Kidney (tissue), 14 donors: ENCODE data around the gene CACNB1. TPM values are rescaled to one million over a fixed set of nuclear protein-coding genes. Genes with fewer than 3 reads are reported as not detected.
"Not testable (repeated sequence)": the region's sequence is repeated elsewhere in the genome, so short reads cannot be mapped to it uniquely, and the experiment has no call there.

Source experiments
- DNase-seq, 5 donors: peaks; one replicate each; pipeline ENCODE4 v3.0.0-alpha.2; 2013 to 2020
- FAIRE-seq: peaks from 2 replicates; lab custom pipeline; 2012; peaks lifted over from hg19 to GRCh38; lab: Jason Lieb, UNC
- H3K27ac ChIP-seq, 2 donors: one replicate each; pipeline ENCODE4 v1.7.0; 2013; ENCODE audit warnings: low read depth in 2 of 2, low read length in 2 of 2, inconsistent platforms in 1 of 2
- H3K27me3 ChIP-seq: one replicate; pipeline ENCODE4 v1.7.1; 2013; ENCODE audit warnings: low read length, inconsistent platforms; ENCODE audit not compliant: control insufficient read depth, insufficient read depth
- H3K36me3 ChIP-seq, 3 donors: one replicate each; pipeline versions ENCODE4 v1.7.0 to v1.7.1; 2013; ENCODE audit warnings: low read length in 3 of 3, control low read depth in 1 of 3, inconsistent platforms in 1 of 3; ENCODE audit not compliant: insufficient read depth in 3 of 3, control insufficient read depth in 2 of 3
- H3K4me1 ChIP-seq, 3 donors: one replicate each; pipeline versions ENCODE4 v1.7.0 to v1.7.1; 2013; ENCODE audit warnings: low read length in 3 of 3, inconsistent platforms in 1 of 3, low read depth in 1 of 3; ENCODE audit not compliant: control insufficient read depth in 2 of 3, insufficient read depth in 2 of 3
- H3K4me3 ChIP-seq, 3 donors: one replicate each; pipeline versions ENCODE4 v1.7.0 to v1.8.1; 2013; ENCODE audit warnings: low read length in 3 of 3, control low read depth in 1 of 3, inconsistent platforms in 1 of 3
- H3K9ac ChIP-seq, 3 donors: one replicate each; pipeline versions ENCODE4 v1.7.0 to v1.7.1; 2013; ENCODE audit warnings: low read length in 3 of 3, control low read depth in 1 of 3, inconsistent platforms in 1 of 3
- H3K9me3 ChIP-seq, 3 donors: one replicate each; pipeline versions ENCODE4 v1.7.0 to v1.7.1; 2013; ENCODE audit warnings: low read length in 3 of 3, control low read depth in 1 of 3, inconsistent platforms in 1 of 3; ENCODE audit not compliant: control insufficient read depth in 2 of 3, insufficient read depth in 1 of 3
- intact Hi-C: fragments of 100-400 bp; cut with DNase I; formaldehyde crosslinking; loops from one replicate; pipeline ENCODE4 v1.11.1; 2022
- polyA plus RNA-seq: library from polyadenylated mRNA; stranded (reverse); fragments of 350-450 nt; fragmentation: Illumina TruSeq; extraction: RNeasy Lipid Tissue Mini Kit (QIAGEN cat#74804); gene quantifications from one replicate; pipeline ENCODE4 v1.2.3, GENCODE V29; 2014; ENCODE audit warnings: low read depth, low replicate concordance; ENCODE audit not compliant: insufficient read depth
- total RNA-seq: library from RNA; stranded (reverse); fragmentation: NEBNext Ultra II Directional; extraction: Animal tissue kit (Norgen Biotek cat#: 25700); gene quantifications from one replicate; pipeline ENCODE4 v1.2.1, GENCODE V29; 2021
- TF ChIP-seq, protein P1 (sequence below): IDR thresholded peaks from 3 replicates; pipeline ENCODE4 v1.5.1; 2012; ENCODE audit warnings: mild to moderate bottlenecking, moderate library complexity, borderline replicate concordance; ENCODE audit not compliant: insufficient read depth; ENCODE audit errors: extremely low read depth
- donor health status: control.
- donor health status: control.
- donor health status: control.
- donor health status: control.
- donor health status: control.
- donor health status: DM: yes; HTN: yes; CAD: no.
- donor health status: Normal renal cell carcinoma (clear cell type).

The CACNB1 gene
- total and polyA plus RNA-seq, 2 donors from 2014 or later, result 1.4 to 9.9 TPM

DNA sequence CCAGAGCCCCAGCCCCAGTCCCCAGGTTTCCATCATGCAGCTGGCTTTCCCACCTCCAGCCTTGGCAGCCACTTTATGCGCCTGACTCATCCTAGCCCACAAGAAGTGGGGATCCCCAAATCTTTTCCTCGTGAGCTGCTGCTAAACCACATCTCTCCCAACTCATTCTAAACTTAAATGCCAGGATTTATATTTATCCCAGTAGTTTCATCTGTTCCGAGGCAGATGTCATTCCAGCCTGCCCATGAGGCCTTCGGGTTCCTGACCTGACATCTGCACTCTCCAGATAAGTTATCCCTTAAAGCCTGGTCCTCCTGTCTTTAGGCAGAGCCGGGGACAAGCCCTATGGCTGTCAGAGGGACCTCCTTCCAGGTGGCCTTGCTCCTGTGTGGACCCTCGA is 62.6 kb downstream of the CACNB1 start:
- no peaks in the 10 kb centered on the region for H3K9me3 ChIP-seq
- DNase-seq, result no peak
- no peak overlapping the region for H3K9ac ChIP-seq
- H3K27ac ChIP-seq, result no peak overlapping the region
- intact Hi-C loops, result no loop called here
- TF ChIP-seq, protein P1, sequence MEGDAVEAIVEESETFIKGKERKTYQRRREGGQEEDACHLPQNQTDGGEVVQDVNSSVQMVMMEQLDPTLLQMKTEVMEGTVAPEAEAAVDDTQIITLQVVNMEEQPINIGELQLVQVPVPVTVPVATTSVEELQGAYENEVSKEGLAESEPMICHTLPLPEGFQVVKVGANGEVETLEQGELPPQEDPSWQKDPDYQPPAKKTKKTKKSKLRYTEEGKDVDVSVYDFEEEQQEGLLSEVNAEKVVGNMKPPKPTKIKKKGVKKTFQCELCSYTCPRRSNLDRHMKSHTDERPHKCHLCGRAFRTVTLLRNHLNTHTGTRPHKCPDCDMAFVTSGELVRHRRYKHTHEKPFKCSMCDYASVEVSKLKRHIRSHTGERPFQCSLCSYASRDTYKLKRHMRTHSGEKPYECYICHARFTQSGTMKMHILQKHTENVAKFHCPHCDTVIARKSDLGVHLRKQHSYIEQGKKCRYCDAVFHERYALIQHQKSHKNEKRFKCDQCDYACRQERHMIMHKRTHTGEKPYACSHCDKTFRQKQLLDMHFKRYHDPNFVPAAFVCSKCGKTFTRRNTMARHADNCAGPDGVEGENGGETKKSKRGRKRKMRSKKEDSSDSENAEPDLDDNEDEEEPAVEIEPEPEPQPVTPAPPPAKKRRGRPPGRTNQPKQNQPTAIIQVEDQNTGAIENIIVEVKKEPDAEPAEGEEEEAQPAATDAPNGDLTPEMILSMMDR, result no peak
- H3K4me1 ChIP-seq, result no peaks in the 10 kb centered on the region
- H3K36me3 ChIP-seq, result no peaks in the 10 kb centered on the region
- no peaks in the 10 kb centered on the region for H3K27me3 ChIP-seq
- FAIRE-seq, result no peak
- H3K4me3 ChIP-seq, result no peak overlapping the region

DNA sequence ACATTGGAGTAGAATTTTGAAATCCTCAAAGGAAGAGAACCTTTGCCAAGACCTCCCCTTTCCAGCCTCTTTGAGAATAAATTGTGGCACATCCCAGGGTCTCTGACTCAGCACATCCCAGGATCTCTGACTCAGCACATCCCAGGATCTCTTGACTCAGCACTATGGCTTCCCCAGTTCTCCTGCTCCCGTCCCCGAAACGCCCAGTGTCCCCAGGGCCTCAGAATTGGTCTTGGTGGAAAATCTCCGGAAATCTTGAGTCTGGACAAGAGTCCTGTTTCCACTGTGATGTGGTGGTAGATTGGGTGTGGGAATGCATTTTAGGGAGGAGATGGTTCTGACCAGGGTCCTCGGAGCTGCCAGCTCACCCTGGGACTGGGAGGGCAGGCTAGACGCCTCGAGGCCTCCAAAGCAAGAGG is 65.3 kb downstream of the CACNB1 start:
- intact Hi-C loops, result no loop called here
- no peak for DNase-seq
- FAIRE-seq, result no peak
- no peak overlapping the region for H3K4me3 ChIP-seq
- no peaks in the 10 kb centered on the region for H3K36me3 ChIP-seq
- no peaks in the 10 kb centered on the region for H3K27me3 ChIP-seq
- TF ChIP-seq, protein P1, result no peak
- H3K9ac ChIP-seq, result no peak overlapping the region
- no peaks in the 10 kb centered on the region for H3K9me3 ChIP-seq
- no peaks in the 10 kb centered on the region for H3K4me1 ChIP-seq
- no peak overlapping the region for H3K27ac ChIP-seq

DNA sequence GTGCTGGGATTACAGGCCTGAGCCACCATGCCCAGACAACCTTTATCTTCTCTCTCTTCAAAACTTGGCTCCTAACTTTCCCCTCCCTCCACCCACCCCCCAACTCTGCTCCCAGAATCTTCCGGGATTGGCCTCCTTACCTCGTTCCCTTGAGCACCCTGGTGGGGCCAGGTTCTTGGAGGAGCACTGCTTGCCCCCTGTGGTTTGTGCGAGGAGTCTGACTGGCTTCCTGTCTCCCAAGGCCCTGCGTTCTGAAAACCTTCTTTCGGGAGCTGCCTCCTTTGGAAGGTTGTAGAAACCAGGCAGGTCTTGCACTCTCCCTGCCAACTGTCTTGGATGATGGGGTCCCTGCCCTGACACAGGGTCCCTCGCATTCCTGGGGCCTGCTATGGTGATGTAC is 65.9 kb downstream of the CACNB1 start:
- intact Hi-C loops, result no loop called here
- Histone ChIP-seq H3K9me3 (no peaks in the 10 kb centered on the region), H3K27me3 (no peaks in the 10 kb centered on the region), H3K4me1 (no peaks in the 10 kb centered on the region), H3K4me3 (no peak overlapping the region), H3K27ac (no peak overlapping the region), H3K9ac (no peak overlapping the region), H3K36me3 (no peaks in the 10 kb centered on the region)
- TF ChIP-seq, protein P1, result no peak
- DNase-seq (no peak), FAIRE-seq (no peak)

DNA sequence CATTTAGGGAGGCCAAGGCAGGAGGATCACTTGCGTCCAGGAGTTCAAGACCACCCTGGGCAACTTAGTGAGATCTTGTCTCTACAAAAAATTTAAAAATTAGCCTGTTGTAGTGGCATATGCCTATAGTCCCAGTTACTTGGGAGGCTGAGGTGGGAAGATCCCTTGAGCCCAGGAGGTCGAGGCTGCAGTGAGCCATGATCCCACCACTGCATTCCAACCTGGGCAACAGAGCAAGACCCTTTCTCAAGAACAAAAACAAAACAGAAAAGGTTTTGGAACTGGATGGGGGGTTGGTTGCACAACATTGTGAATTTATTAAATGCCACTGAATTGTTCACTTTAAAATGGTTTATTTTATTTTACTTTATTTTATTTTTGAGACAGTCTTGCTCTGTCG is 67.3 kb downstream of the CACNB1 start:
- Histone ChIP-seq H3K9me3 (no peaks in the 10 kb centered on the region), H3K27me3 (no peaks in the 10 kb centered on the region), H3K36me3 (no peaks in the 10 kb centered on the region), H3K4me3 (no peak overlapping the region), H3K27ac (no peak overlapping the region), H3K4me1 (no peaks in the 10 kb centered on the region), H3K9ac (no peak overlapping the region)
- intact Hi-C loops, result no loop called here
- TF ChIP-seq, protein P1, result no peak
- DNase-seq (no peak), FAIRE-seq (no peak)

DNA sequence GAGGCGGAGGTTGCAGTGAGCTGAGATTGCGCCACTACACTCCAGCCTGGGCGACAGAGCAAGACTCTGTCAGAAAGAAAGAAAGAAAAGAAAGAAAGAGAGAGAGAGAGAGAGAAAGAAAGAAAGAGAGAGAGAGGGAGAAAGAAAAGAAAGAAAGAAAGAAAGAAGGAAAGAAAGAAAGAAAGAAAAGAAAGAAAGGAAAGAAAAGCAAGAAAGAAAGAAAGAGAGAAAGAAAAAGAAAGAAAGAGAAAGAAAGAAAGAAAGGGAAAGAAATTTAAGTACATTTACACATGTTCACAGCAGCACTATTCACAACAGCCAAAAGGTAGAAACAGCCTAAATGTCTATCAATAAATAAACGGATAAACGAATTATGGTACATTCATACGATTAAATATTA is 67.9 kb downstream of the CACNB1 start:
- H3K27ac ChIP-seq, intact Hi-C loops, H3K36me3 ChIP-seq, H3K9ac ChIP-seq, H3K27me3 ChIP-seq, H3K4me3 ChIP-seq, H3K9me3 ChIP-seq, H3K4me1 ChIP-seq, FAIRE-seq, DNase-seq: not testable (repeated sequence)
